H9 (cell line): ENCODE results near the gene ADGRE1. TPM values are rescaled to one million over a fixed set of nuclear protein-coding genes. Genes with fewer than 3 reads are reported as not detected.

Experiments used
- DNase-seq: peaks from one replicate; pipeline ENCODE4 v3.0.0-alpha.2; 2017
- H2AFZ ChIP-seq: one replicate; pipeline ENCODE4 v1.6.1; 2013; ENCODE audit warnings: mild to moderate bottlenecking, low read length, control low read depth, moderate library complexity
- H2AK5ac ChIP-seq: 2 replicates; pipeline ENCODE4 v1.6.1; 2013; ENCODE audit warnings: low read length, control low read depth, mixed read lengths; ENCODE audit not compliant: insufficient read length
- H2BK120ac ChIP-seq: one replicate; pipeline ENCODE4 v1.6.1; 2013; ENCODE audit warnings: low read depth, mild to moderate bottlenecking, low read length, control low read depth, inconsistent platforms; ENCODE audit not compliant: poor library complexity, severe bottlenecking
- H2BK12ac ChIP-seq: 2 replicates; pipeline ENCODE4 v1.6.1; 2013; ENCODE audit warnings: low read length, control low read depth, mixed read lengths, low read depth; ENCODE audit not compliant: insufficient read length
- H2BK15ac ChIP-seq: 2 replicates; pipeline ENCODE4 v1.6.1; 2013; ENCODE audit warnings: low read depth, low read length, control low read depth
- H2BK20ac ChIP-seq: one replicate; pipeline ENCODE4 v1.6.1; 2013; ENCODE audit warnings: low read depth, mild to moderate bottlenecking, low read length, control low read depth, inconsistent platforms; ENCODE audit not compliant: poor library complexity, severe bottlenecking
- H2BK5ac ChIP-seq: 2 replicates; pipeline ENCODE4 v1.6.1; 2013; ENCODE audit warnings: low read length, control low read depth, mixed read lengths; ENCODE audit not compliant: insufficient read length
- H3K14ac ChIP-seq: 2 replicates; pipeline ENCODE4 v1.6.1; 2013; ENCODE audit warnings: low read length, control low read depth; ENCODE audit not compliant: insufficient read depth
- H3K18ac ChIP-seq: 2 replicates; pipeline ENCODE4 v1.6.1; 2013; ENCODE audit warnings: low read depth, mild to moderate bottlenecking, mixed read lengths, low read length, control low read depth; ENCODE audit not compliant: insufficient read length
- H3K23ac ChIP-seq: 2 replicates; pipeline ENCODE4 v1.6.1; 2013; ENCODE audit warnings: low read length, control low read depth, mixed read lengths, low read depth; ENCODE audit not compliant: insufficient read length
- H3K23me2 ChIP-seq: 2 replicates; pipeline ENCODE4 v1.6.1; 2013; ENCODE audit warnings: low read depth, mild to moderate bottlenecking, mixed read lengths, low read length, control low read depth; ENCODE audit not compliant: insufficient read length, poor library complexity, severe bottlenecking
- H3K27ac ChIP-seq: 2 replicates; pipeline ENCODE4 v1.5.1; 2013; ENCODE audit warnings: low read length, control low read depth, mixed read lengths, low read depth; ENCODE audit not compliant: insufficient read length
- H3K27me3 ChIP-seq: 2 replicates; pipeline ENCODE4 v1.6.1; 2013; ENCODE audit warnings: low read length, control low read depth, inconsistent platforms; ENCODE audit not compliant: insufficient read depth
- H3K4ac ChIP-seq: 2 replicates; pipeline ENCODE4 v1.6.1; 2013; ENCODE audit warnings: low read depth, mild to moderate bottlenecking, control low read depth, inconsistent platforms, low read length, moderate library complexity
- H3K4me1 ChIP-seq: 2 replicates; pipeline ENCODE4 v1.6.1; 2013; ENCODE audit warnings: low read length, control low read depth, inconsistent platforms; ENCODE audit not compliant: insufficient read depth
- H3K4me2 ChIP-seq: 2 replicates; pipeline ENCODE4 v1.6.1; 2013; ENCODE audit warnings: low read length, control low read depth, mixed read lengths; ENCODE audit not compliant: insufficient read length, insufficient read depth
- H3K56ac ChIP-seq: 2 replicates; pipeline ENCODE4 v1.6.1; 2013; ENCODE audit warnings: low read depth, mild to moderate bottlenecking, mixed read lengths, low read length, control low read depth; ENCODE audit not compliant: insufficient read length
- H3K79me1 ChIP-seq: 2 replicates; pipeline ENCODE4 v1.6.1; 2013; ENCODE audit warnings: low read depth, mild to moderate bottlenecking, moderate library complexity, low read length, control low read depth, inconsistent platforms; ENCODE audit not compliant: insufficient read depth, poor library complexity, severe bottlenecking
- H3K79me2 ChIP-seq: 2 replicates; pipeline ENCODE4 v1.6.1; 2013; ENCODE audit warnings: low read length, control low read depth, inconsistent platforms; ENCODE audit not compliant: insufficient read depth
- H3K9ac ChIP-seq: 2 replicates; pipeline ENCODE4 v1.6.1; 2013; ENCODE audit warnings: low read length, control low read depth, mixed read lengths; ENCODE audit not compliant: insufficient read length; ENCODE audit errors: extremely low read depth
- H3K9me3 ChIP-seq: one replicate; pipeline ENCODE4 v1.6.1; 2013; ENCODE audit warnings: low read depth, low read length, inconsistent platforms; ENCODE audit not compliant: control insufficient read depth
- H3T11ph ChIP-seq: one replicate; pipeline ENCODE4 v1.6.1; 2013; ENCODE audit warnings: mild to moderate bottlenecking, low read length, control low read depth, inconsistent platforms
- H4K20me1 ChIP-seq: one replicate; pipeline ENCODE4 v1.6.1; 2013; ENCODE audit not compliant: control insufficient read depth, insufficient read length, insufficient read depth
- H4K5ac ChIP-seq: 2 replicates; pipeline ENCODE4 v1.6.1; 2013; ENCODE audit warnings: low read depth, mild to moderate bottlenecking, mixed read lengths, low read length, control low read depth; ENCODE audit not compliant: insufficient read length
- H4K8ac ChIP-seq: replicated peaks from 2 replicates; pipeline ENCODE4 v1.6.1; 2013; ENCODE audit warnings: low read length, control low read depth, mixed read lengths, low read depth; ENCODE audit not compliant: insufficient read length
- H4K91ac ChIP-seq: 2 replicates; pipeline ENCODE4 v1.6.1; 2013; ENCODE audit warnings: low read depth, mild to moderate bottlenecking, moderate library complexity, mixed read lengths, low read length, control low read depth; ENCODE audit not compliant: insufficient read length
- H3K27ac Mint-ChIP-seq, 3 experiments: 2 replicates in 2 of 3; 3 replicates in 1 of 3; pipeline ENCODE4 v1.8.0; 2020 to 2021; ENCODE audit warnings: mixed read lengths in 3 of 3, mild to moderate bottlenecking in 1 of 3, moderate library complexity in 1 of 3
- H3K27me3 Mint-ChIP-seq: 2 replicates; pipeline ENCODE4 v1.8.0; 2021; ENCODE audit warnings: low read depth, mild to moderate bottlenecking, moderate library complexity, mixed read lengths
- H3K36me3 Mint-ChIP-seq, 3 experiments: 2 replicates in 2 of 3; 3 replicates in 1 of 3; pipeline ENCODE4 v1.8.0; 2020 to 2021; ENCODE audit warnings: low read depth in 3 of 3, mixed read lengths in 3 of 3; ENCODE audit not compliant: insufficient read depth in 1 of 3
- H3K4me1 Mint-ChIP-seq, 2 experiments: 2 replicates each; pipeline ENCODE4 v1.8.0; 2020; ENCODE audit warnings: mixed read lengths in 2 of 2
- H3K4me3 Mint-ChIP-seq, 2 experiments: 2 replicates in 1 of 2; 3 replicates in 1 of 2; pipeline ENCODE4 v1.8.0; 2020 to 2021; ENCODE audit warnings: mild to moderate bottlenecking in 2 of 2, mixed read lengths in 2 of 2, moderate library complexity in 1 of 2
- H3K9me3 Mint-ChIP-seq, 2 experiments: 2 replicates in 1 of 2; 3 replicates in 1 of 2; pipeline ENCODE4 v1.8.0; 2020; ENCODE audit warnings: mild to moderate bottlenecking in 2 of 2, mixed read lengths in 2 of 2, moderate library complexity in 1 of 2
- CTCF ChIP-seq: fragments of 200-600 bp; sonication (generic); conservative IDR thresholded peaks from 3 replicates; pipeline ENCODE4 v1.8.0; 2021; ENCODE audit warnings: antibody characterized with exemption, mild to moderate bottlenecking
- WGBS: extraction: QIAGEN DNeasy Blood & Tissue Kit; methylation state at CpG from one replicate; pipeline ENCODE4 v1.1.7; 2013; ENCODE audit warnings: missing lambda C conversion rate, low lambda C conversion rate, mixed read lengths; ENCODE audit not compliant: insufficient read length; ENCODE audit errors: extremely low coverage; 5-methylcytosine and 5-hydroxymethylcytosine counted together
- total RNA-seq: library from RNA; stranded (reverse); gene quantifications from 2 replicates; pipeline ENCODE4 v1.2.1, GENCODE V29; 2021

Gene ADGRE1
- total RNA-seq, 1 experiment from 2014 or later: not detected

- Histone ChIP-seq H3K23me2 (no peaks in the 10 kb centered on the region), H2AK5ac (no peak overlapping the region), H2BK120ac (no peak overlapping the region), H3K4me2 (no peak overlapping the region), H2AFZ (no peak overlapping the region), H4K91ac (no peak overlapping the region), H3K4ac (no peak overlapping the region), H3K14ac (no peak overlapping the region), H3T11ph (no peak overlapping the region), H3K27ac (no peak overlapping the region), H3K56ac (no peak overlapping the region), H3K79me1 (no peaks in the 10 kb centered on the region), H4K5ac (no peak overlapping the region), H2BK5ac (no peak overlapping the region), H4K8ac (no peak overlapping the region), H3K9ac (no peak overlapping the region), H3K4me1 (no peaks in the 10 kb centered on the region), H3K27me3 (no peaks in the 10 kb centered on the region), H3K79me2 (no peaks in the 10 kb centered on the region), H4K20me1 (peaks cover 2% of the 10 kb centered on the region), H3K9me3 (no peaks in the 10 kb centered on the region), H2BK15ac (no peak overlapping the region), H2BK20ac (no peak overlapping the region), H2BK12ac (no peak overlapping the region), H3K18ac (no peak overlapping the region), H3K23ac (no peak overlapping the region)
- Mint-ChIP-seq H3K4me3 (no peak overlapping the region), H3K27ac (no peak overlapping the region), H3K9me3 (peaks cover 87 to 96% of the 10 kb centered on the region in 2 experiments), H3K36me3 (peaks cover 8 to 13% (median 11%) of the 10 kb centered on the region in 3 experiments; a peak in 6 of 7 replicates), H3K27me3 (peaks cover 16% of the 10 kb centered on the region; the same call in 1 of the 2 replicates), H3K4me1 (no peaks in the 10 kb centered on the region)
- WGBS: no CpG with 5 or more reads among the region's 2 CpGs
- no peak for DNase-seq
- TF ChIP-seq CTCF: no peak
These were observed 12.2 kb upstream of the ADGRE1 start for GRCh38 chr19:6875218-6875617.
